GM19463 (cell line): ENCODE measurements around the gene LCK.
"Not testable (repeated sequence)": the region's sequence is repeated elsewhere in the genome, so short reads cannot be mapped to it uniquely, and the experiment has no call there.

Source experiments
- ATAC-seq: cut with Tn5 transposase; IDR thresholded peaks from one replicate; pipeline ENCODE4 v1.9.1; 2021; ENCODE audit warnings: mild to moderate bottlenecking, moderate library complexity; ENCODE audit not compliant: unreplicated experiment

LCK gene

GRCh38 chr1:32239337-32239736 is 11.7 kb upstream of the LCK start:
- ATAC-seq = no peak

DNA sequence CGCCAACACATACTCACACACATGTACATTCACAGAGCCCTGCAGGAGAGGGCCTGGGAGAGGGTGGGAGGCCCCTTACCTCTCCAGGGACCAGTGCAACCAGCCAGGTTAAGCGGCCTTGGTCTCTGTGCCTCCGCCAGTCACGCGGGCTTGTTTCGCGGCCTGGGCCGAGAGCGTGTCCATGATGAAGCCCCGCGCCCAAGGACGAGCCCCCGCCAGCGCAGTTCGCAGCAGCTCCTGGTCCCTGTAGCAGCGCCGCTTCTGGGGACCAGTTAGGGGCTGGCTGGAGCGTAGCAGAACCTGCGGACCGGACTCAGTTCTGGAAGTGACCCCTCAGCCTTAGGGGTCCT is 11.3 kb upstream of the LCK start:
- no peak for ATAC-seq

- ATAC-seq = no peak
Observed at GRCh38 chr1:32240140-32240951, 10.7 kb upstream of the LCK start.

DNA sequence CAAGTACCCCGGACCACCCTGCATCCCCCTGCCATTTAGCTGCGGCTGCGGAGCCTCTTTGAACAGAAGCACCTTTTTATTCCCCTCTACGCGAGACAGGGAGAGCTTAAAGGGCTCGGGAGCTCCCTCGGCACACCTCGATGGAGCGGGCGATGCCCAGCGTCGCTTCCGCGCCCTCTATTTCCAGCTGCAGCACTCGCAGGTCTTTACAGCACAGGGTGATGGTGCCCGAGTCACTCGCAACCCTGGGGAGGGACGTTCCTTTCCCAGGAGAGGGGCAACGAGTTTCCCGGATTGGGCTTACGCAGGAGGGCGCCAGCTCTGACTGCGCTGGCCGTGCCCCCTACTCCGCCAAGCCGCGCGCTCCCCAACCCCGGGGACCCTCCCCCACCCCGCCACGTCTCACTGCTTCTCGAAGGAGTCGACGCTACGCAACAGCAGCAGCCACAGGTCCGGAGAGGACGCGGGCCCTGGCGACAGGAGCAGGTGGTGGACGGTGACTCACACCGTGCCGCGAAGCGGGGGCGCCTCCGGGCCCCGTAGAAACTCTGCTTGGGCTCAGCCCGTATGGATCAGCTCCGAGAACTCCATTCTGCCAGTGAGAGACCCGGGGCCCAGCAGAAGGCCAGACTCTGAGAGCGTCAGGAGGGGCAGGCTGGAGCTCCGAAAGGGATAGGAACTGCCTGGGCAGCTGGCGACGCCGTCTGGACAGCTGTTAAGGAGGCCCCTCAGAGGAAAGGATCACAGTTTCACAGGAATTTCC is 9.9 kb upstream of the LCK start:
- peak; percentile 43 for ATAC-seq

DNA sequence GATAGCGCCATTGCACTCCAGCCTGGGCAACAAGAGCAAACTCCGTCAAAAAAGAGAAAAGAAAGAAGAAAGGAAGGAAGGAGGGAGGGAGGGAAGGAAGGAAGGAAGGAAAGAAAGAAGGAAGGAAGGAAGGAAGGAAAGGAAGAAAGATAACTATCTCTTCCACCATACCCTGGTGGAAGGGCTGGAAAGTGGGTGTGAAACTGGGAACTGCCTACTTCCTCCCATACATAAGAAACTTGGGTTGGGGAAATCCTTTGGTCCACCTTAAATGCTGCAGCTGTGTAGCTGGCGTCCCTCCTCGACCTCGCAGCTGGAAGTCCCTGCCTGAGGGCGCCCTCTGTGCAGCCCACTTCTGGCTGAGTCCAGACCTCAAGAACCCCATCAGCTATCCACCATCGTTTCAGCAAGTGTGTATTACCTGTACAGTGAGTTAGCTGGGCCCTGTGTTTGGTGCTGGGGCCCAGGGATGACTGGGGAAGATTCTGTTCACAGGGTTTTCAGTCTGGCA is 8.7 kb upstream of the LCK start:
- ATAC-seq = no peak

DNA sequence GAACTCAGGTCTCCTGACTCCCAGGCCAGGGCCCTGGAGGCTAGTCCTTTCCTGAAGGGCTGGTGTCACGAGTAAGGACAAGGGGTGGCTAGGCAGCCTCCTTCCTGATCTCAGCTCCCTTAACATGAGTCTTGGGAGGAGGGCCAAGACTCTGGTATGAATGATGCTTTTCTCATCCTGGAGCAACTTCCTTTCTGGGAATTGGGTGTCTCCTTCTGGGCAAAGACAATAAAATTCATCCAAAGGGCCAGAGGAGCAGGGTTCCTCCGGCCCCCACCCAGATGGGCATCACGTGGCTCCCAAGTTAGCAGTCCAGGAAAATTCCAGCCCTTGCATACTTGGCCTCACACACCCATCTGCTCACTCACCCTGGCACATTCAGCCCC is 4.2 kb upstream of the LCK start, which contains the start of gene FAM167B:
Gene FAM167B, plus strand, starts transcription at position 335 of the 386 bp plus-strand sequence. CDS start 200 bp downstream, outside the sequence.
- ATAC-seq = no peak

- no peak for ATAC-seq
Observed at GRCh38 chr1:32247452-32247851, 3.6 kb upstream of the LCK start.

DNA sequence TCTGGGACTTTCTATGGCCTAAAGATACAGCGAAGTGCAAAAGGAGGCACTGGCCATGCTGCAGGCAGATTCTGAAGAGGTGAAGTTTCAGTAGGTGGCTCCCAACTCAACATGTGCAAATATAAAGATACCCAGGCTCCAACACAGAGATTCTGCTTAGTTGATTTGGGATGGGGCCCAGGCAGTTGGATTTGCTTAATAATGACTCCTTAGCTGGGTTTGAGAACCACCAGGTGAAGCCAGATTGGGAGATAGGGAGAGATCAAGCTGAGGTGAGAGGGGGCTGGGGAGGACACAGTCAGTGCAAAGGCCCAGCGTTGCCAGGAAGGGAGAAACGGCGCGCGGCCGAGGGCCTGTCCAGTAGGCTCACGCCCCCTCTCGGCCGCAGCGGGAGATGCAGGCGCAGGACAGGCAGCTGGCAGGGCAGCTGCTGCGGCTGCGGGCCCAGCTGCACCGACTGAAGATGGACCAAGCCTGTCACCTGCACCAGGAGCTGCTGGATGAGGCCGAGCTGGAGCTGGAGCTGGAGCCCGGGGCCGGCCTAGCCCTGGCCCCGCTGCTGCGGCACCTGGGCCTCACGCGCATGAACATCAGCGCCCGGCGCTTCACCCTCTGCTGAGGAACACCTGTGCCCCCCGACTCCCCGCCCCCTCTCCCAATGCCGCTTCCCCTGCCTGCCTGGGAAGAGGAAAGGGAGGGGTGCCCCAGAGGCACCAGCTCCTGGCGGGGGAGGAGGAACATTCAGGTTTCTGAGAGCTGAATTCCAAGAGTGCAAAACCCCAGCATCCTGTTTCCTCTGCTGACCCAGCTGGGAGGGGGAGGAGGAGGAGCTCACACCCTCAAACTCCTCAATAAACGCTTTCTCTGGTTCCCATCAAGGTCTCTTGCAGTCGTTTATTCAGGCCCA is 2.8 kb upstream of the LCK start:
- no peak for ATAC-seq

- ATAC-seq = peak; percentile 59
Observed at GRCh38 chr1:32249831-32250525, 1.1 kb upstream of the LCK start.

GRCh38 chr1:32255072-32256071 is 4.3 kb downstream of the LCK start:
- no peak for ATAC-seq

GRCh38 chr1:32256473-32257226 is 5.6 kb downstream of the LCK start:
- no peak for ATAC-seq

GRCh38 chr1:32257227-32257508 is 6.1 kb downstream of the LCK start:
- no peak for ATAC-seq

DNA sequence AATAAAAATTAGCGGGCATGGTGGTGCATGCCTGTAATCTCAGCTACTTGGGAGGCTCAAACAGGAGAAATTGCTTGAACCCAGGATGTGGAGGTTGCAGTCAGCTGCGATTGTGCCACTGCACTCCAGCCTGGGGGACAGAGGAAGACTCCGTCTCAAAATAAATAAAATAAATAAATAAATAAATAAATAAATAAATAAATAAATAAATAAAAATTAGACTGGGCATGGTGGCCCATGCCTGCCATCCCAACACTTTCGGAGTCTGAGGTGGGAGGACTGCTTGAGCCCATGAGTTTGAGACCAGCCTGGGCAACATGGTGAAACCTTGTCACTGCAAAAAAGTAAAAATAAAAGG is 12.2 kb downstream of the LCK start:
- not testable (repeated sequence) for ATAC-seq

- no peak for ATAC-seq
Observed at GRCh38 chr1:32263744-32264143, 12.7 kb downstream of the LCK start.

DNA sequence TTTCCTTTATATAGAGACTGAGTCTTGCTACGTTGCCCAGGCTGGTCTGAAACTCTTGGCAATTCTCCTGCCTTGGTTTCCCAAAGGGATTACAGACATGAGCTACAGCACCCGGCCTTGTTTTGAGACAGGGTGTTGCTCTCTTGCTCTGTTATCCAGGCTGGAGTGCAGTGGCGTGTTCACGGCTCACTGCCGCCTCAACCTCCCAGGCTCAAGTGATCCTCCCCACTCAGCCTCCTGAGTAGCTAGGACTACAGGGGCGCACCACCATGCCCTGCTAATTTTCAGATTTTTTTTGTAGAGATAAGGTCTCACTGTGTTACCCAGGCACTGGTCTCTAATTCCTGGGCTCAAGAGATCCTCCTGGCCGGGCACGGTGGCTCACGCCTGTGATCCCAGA is 14.8 kb downstream of the LCK start:
- no peak for ATAC-seq

GRCh38 chr1:32266921-32267591 is 16.0 kb downstream of the LCK start:
- ATAC-seq = no peak

- ATAC-seq = no peak
Observed at GRCh38 chr1:32269744-32270143, 18.7 kb downstream of the LCK start.
